ENCODE measurements around the gene FAIM2. TPM values are rescaled to one million over a fixed set of nuclear protein-coding genes. Genes with fewer than 3 reads are reported as not detected.

Gene FAIM2
- polyA plus RNA-seq, 1 donor = 7.9 TPM

- DNase-seq (ENCODE audit: low read depth) = no peak
Measured at GRCh38 chr12:49894751-49895148, 8.9 kb downstream of the FAIM2 start.

DNA sequence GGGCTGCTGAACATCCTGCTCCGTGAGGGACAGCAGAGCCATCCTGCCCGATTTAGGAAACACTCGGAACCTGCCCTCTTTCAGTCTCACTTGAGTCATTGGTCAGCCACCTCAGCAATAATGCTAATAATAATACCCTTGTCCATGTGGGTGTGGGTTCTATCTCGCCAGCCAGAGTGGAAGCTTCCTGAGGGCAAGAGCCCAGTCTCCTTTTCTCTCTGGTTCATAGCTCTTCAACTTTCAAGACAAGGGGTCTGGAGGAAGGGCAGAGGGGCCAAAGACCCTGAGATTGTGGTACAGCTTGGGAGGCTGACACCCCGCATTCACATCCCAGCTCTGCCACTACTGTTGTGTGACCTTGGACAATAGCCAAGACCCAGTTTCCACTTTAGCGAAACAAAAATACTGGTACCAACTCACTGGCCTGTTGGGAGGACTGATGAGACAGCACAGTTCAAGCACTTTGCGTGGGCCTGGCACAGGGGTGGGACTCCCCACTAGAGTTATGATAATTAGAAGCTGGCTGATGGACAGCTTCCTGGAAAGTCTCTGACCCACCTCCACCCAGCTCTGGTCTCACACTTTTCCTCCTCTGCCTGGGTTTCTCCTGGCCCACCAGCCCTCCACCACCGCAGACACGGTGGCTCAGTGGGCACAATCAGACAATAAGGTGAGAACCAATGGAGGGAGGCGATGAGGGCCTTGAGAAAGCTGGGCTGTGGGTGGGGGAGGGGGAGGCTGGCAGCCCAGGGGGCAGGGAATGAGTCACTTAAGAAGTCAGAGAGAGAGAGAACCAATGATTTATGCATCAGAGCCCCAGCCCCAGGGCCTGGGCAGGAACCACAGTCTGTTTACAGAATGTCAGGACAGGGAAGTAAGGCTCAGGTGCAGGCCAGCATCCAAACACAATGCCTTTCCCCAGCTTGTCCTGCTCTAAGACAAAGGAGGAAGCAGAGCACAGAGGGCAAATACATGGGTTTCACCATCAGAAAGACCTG, 9.6 kb downstream of the FAIM2 start:
- DNase-seq (ENCODE audit: low read depth) = no peak

DNA sequence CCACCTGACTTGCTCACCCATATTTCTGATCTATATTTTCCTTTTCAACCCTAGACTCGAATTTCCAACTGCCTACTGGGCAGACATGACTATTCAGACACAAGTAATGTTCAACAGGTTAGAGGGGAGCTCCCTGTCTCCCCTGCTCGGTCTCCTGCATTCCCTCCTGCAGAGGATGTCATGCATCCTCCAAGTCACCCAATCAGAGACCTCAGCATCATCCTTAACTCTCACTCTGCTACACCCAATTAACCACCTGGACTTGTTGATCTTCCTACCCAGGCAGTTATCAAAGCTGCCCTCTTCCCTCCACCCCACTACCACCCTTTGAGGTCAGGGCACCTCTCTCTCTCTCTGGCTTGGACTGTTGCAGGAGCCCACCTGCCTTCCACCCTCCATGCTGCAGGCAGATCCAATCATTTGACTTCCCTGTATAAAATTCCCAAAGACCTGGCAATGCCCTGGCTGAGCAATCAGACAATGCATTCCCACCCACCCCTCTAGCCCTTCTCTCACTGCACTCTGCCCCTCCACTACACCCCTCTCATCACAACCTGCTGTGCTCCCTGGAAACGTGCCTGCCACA, 10.9 kb downstream of the FAIM2 start:
- no peak for DNase-seq (ENCODE audit: low read depth)

DNA sequence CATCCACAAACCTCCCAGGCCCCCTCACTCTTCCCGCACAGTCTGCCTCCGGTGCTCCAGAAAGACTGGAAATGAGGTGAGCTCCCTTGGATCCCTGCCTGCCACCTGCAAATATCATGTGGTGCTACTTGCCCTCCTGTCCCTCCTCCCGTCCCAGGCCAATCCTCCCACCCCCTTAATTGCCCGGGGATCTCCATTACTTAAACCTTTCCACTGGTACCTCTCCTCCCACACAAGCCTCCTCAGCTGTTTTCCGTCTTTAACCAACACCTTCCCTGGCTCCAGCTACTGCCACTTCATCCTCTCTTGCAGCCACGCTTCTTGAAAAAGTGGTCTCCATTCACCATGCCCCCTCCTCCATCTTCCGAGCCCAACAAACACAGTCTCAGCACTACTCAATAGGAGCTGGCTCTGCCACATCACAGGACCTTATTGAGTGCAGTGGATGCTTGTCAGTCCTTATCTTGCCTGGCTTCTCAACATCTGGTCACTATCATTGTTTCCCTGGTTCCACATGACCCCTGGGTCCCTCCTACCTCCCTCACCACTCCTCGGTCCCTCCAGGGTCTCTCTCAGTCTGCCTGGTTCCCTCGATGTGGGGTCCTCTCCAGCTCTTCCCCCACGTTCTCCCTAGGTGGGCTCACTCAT, 11.5 kb downstream of the FAIM2 start:
- DNase-seq (ENCODE audit: low read depth) = no peak

DNA sequence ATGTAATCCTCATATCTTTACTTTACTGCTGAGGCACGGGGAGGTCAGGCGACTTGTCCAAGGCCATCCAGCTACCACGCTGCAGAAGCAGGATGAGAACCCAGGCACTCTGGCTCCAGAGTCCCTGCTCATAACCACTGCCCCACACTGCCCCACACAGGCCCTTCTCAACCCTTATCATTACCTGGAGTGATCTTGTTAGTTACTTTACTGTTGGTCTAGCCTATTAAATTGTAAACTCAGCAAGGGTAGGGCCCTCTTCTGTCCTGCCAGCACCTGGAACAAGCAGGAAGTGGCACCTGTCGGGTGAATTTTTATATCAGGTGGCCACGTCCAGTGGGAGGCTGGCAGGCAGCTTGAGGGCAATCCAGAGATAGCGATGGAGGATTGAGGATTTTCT, 12.2 kb downstream of the FAIM2 start:
- DNase-seq (ENCODE audit: low read depth) = no peak

GRCh38 chr12:49891012-49891411, 12.7 kb downstream of the FAIM2 start:
- DNase-seq (ENCODE audit: low read depth) = no peak

GRCh38 chr12:49890096-49890461, 13.6 kb downstream of the FAIM2 start:
- DNase-seq (ENCODE audit: low read depth) = no peak

DNA sequence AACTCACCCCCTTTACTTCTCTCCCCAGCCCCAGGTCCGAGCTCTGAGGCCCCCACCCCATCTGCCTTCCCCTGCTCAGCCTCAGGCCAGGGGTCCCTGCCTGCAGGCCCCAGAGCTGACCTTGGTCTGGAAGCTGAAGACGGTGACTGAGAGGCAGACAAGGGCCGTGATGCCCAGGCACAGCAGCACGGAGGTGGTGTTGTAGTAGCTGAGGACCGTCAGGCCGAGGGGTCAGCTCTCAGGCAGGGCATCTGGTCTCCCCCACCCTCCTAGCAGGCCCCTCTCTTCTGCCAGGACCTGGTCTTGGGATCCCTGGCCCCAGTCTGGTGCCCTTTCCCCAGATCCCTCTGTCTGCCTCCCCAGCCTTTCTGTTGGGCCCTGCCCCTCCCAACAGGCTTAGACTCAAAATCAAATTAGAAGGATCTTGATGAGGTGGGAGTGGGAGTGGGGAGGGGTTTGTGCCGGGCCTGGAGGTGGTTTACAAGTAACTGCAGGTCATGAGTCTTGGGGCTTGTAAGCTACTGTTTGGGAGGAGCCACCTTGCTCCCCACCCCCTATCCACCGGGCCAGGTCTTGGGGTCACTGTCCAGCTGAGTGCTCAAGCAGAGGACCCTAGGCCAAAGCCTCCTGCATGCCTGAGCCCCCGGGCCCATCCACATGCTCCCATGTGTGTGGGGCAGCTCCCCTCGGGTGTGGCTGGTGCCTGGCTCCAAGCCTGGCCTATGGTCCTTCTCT, 14.2 kb downstream of the FAIM2 start:
- DNase-seq (ENCODE audit: low read depth) = no peak

DNA sequence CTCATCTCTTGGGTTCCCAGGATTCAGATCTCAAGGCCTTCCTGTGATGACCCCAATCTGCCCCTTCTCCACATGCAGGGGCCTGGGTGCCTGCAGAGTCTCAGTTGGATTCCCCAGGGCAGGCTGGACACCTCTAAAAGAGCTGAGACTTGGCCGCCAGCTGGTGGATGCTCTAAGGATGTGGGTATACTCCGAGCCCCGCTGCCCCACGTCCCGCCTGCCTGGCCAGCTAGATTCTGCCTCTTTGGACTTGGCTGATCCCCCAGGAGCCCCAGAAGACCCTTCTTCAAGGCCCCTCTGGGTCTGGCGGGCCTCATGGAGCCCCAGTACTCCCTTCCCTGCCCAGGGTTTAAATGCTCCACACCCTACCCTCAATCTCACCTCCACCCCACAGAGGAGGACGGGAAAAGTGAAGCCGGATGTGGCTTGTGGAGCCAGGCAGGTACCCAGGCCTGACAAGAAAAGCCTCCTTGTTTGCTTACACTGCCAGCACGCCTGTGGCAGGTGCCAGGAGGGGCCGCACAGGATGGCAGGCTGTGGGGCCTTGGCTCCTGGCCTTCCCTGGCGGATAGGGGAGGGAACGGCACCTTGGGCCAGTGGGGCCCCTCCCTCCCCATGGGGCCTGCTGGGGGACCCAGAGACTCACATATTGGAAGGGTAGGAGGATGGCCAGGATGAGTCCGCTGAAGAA, 15.1 kb downstream of the FAIM2 start:
- DNase-seq (ENCODE audit: low read depth) = no peak

DNA sequence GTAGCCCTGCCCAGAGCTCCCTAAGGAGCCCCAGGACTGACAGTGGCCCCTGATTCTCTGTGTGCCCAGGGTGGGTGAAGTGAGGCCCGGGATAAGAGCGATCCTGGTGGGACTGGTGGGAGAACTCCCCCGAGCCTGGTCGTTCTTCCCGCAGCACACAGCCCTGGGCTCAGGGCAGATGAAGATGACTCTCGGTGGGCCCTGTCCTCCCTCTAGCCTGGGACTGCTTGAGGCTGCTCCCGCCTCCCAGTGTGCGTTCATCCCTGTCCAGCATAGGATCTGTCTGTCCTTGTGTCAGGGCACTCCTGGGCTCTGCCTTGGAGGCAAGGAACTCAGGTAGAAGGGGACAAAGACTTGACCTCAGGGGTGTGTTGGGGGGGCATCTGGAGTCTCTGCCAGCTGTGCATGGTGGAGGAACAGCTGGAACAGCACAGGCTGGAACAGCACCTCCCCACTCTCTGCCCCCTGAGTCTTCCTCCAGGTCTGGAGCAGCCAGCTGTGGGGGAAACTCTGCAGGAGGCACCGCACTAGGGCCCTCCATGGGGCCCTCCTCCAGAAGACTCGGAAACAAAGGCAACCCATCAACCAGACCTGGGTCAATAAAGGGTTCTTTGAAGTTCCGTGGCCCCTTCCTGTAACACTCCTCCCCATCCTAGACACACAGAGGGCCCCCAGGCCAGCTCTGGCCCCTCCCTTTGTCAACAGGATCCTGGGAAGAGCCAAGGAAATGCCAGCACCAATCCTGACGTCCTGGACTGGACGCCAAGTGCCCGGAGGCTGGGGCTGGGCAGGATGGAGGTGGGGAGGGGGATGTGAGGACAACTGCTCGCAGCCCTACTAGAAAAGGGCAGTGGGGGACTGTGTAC, 15.9 kb downstream of the FAIM2 start:
- no peak for DNase-seq (ENCODE audit: low read depth)

DNA sequence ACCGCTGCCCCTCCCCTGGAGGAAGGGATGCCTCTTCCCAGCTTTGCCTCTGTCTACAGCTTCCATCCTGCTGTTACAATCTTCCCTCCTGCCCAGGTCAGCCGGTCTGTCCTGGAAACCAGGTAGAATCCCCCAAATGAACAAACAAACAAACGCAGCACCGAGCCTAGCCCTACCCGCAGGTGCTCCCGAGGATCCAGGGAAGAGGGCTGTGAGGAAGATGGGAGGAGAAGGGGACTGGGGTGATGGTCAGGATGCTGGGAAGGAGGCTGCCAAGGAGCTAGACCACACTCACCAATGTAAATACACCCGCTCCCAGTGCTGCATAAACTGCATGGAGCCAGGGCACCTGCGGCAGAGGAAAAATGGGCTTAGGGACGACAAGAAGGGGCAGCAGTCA, 16.6 kb downstream of the FAIM2 start:
- DNase-seq (ENCODE audit: low read depth) = no peak

- DNase-seq (ENCODE audit: low read depth) = no peak
Measured at GRCh38 chr12:49885663-49886461, 17.8 kb downstream of the FAIM2 start.

GRCh38 chr12:49885118-49885517, 18.6 kb downstream of the FAIM2 start:
- DNase-seq (ENCODE audit: low read depth) = no peak

DNA sequence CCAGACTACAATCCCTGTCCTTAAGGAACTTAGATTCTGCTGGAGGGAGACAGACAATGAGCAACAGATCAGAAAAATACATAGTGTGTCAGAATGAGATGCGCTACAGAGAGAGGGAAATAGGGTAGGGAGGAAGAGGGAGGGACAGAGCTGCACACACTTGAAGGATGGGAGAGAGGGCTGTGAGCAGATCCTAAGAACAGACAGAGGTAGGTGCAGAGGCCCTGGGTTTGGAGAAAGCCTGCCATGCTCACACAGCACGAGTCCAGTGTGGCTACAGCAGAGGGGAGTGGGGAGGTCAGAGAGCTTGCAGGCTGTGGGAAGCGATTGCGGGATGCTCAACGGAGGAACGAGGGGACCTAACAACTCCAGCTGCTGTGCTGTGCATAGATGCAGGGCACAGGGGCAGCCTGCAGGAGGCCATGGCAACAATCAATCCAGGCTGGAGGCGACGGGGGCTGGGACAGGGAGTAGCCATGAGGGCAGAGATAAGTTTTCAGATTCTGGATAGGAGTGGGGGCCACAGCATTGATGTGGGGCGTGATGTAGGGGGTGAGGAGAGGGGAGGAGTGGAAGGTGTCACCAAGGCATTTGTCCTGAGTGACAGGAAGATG, 20.7 kb downstream of the FAIM2 start:
- no peak for DNase-seq (ENCODE audit: low read depth)

- DNase-seq (ENCODE audit: low read depth) = no peak
Measured at GRCh38 chr12:49882248-49882850, 21.4 kb downstream of the FAIM2 start.

- no peak for DNase-seq (ENCODE audit: low read depth)
Measured at GRCh38 chr12:49881415-49882247, 22.1 kb downstream of the FAIM2 start.

GRCh38 chr12:49880756-49881414, 22.8 kb downstream of the FAIM2 start:
- DNase-seq (ENCODE audit: low read depth) = no peak

Measured in forelimb muscle (tissue), 1 donor.